ENCODE measurements around the gene DZIP1. TPM values are rescaled to one million over a fixed set of nuclear protein-coding genes. Genes with fewer than 3 reads are reported as not detected.
"Not testable (repeated sequence)": the region's sequence is repeated elsewhere in the genome, so short reads cannot be mapped to it uniquely, and the experiment has no call there.

Gene DZIP1
- total RNA-seq, 1 experiment from 2014 or later, result 31.0 TPM

DNA sequence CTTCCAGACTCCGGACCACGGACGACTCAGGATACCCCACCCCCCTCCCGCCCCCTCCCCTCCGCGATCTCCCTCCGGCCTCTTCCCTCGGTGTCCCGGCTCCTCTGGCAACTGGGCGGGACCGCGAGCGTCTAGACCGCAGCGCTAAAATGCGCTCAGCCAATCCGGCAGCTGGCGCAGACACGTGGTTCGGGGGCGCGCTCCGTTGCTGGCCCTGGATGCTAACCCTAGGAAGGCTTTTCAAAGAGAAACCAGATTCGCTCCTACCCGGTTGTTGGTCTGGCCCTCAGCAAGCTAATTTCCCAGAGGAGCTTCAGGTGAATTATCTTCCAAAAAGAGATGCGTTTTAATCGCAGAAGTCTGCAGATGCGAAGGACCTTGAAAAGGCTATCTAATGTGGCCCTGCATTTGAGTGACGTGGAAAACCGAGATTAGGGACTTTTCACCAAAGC, at the start of gene DZIP1 (continued):
- TF ChIP-seq, protein P1, sequence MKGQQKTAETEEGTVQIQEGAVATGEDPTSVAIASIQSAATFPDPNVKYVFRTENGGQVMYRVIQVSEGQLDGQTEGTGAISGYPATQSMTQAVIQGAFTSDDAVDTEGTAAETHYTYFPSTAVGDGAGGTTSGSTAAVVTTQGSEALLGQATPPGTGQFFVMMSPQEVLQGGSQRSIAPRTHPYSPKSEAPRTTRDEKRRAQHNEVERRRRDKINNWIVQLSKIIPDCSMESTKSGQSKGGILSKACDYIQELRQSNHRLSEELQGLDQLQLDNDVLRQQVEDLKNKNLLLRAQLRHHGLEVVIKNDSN (CRISPR knock-in tag; IDR thresholded peaks at IDR 0.05), result peak; percentile 90
- TF ChIP-seq ZNF121 (CRISPR knock-in tag; IDR thresholded peaks at IDR 0.05), result no peak
- no peak for TF ChIP-seq ZNF425 (CRISPR knock-in tag; conservative IDR thresholded peaks at IDR 0.05)
- 0 out of 2 replicates have a peak, but pooled peaks have one; percentile 13 for TF ChIP-seq CREM (CRISPR knock-in tag; IDR thresholded peaks at IDR 0.05)

DNA sequence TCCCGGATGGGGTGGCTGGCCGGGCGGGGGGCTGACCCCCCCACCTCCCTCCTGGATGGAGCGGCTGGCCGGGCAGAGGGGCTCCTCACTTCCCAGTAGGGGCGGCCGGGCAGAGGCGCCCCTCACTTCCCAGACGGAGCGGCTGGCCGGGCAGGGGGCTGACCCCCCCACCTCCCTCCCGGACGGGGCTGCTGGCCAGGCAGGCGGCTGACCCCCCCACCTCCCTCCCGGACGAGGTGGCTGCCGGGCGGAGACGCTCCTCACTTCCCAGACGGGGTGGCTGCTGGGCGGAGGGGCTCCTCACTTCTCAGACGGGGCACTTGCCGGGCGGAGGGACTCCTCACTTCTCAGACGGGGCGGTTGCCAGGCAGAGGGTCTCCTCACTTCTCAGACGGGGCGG, 46.5 kb upstream of the DZIP1 start:
- DNase-seq (ENCODE audit: low spot score); CTCF ChIA-PET; H3K27ac Mint-ChIP-seq; POLR2A ChIA-PET; ATAC-seq; H3K27me3 Mint-ChIP-seq (ENCODE audit: low read depth); H3K4me3 Mint-ChIP-seq: not testable (repeated sequence)
- H3K36me3 Mint-ChIP-seq, result peaks cover 16% of the 10 kb centered on the region
- peaks cover 13% of the 10 kb centered on the region for H3K4me1 Mint-ChIP-seq
- peaks cover 19% of the 10 kb centered on the region for H3K9me3 Mint-ChIP-seq

DNA sequence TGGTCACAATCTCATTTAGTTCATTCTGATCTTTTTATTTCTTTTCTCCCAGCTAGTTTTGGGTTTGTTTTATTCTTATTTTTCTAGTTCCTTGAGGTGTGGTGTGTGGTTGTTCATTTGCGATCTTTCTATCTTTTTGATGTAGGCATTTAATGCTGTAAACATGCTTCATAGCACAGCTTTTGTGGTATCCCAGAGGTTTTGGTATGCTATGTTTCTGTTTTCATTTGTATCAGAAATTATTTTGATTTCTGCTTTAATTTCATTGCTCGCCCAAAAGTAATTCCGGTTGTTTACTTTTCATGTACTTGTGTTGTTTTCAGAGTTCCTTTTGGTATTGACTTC, 45.0 kb upstream of the DZIP1 start:
- CTCF ChIA-PET, result interaction anchor here (0.6 kb wide), 1 partner anchor 261 kb away, joined by 4 read pairs; no protein-coding TSS in a partner anchor
- no peak overlapping the region for H3K27ac Mint-ChIP-seq
- ATAC-seq, result no peak

DNA sequence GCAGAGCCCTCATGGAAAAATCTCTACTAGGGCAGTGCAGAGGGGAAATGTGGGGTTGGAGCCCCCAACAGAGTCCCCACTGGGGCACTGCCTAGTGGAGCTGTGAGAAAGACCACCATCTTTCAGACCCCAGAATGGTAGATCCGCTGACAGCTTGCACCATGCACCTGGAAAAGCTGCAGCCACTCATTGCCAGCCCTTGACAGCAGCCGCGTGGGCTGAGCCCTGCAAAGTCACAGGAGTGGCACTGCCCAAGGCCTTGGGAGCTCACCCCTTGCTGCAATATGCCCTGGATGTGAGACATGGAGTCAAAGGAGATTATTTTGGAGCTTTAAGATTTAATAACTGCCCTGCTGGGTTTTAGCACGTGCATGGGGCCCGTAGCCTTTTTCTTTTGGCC, 40.5 kb upstream of the DZIP1 start:
- peaks cover 22% of the 10 kb centered on the region for H3K36me3 Mint-ChIP-seq
- CTCF ChIA-PET, result interaction anchor here (1.0 to 1.1 kb wide), 4 partner anchors 20 to 149 kb away, joined by 3 to 8 read pairs (median 4); no protein-coding TSS in a partner anchor
- H3K4me3 Mint-ChIP-seq; POLR2A ChIA-PET; ATAC-seq; DNase-seq (ENCODE audit: low spot score); H3K27ac Mint-ChIP-seq; H3K27me3 Mint-ChIP-seq (ENCODE audit: low read depth): not testable (repeated sequence)
- H3K4me1 Mint-ChIP-seq, result peaks cover 35% of the 10 kb centered on the region
- H3K9me3 Mint-ChIP-seq, result peaks cover 34% of the 10 kb centered on the region

More for the DNA sequence above, 45.0 kb upstream of the DZIP1 start:
- Mint-ChIP-seq H3K4me3 (no peak overlapping the region), H3K27me3 (ENCODE audit: low read depth) (no peaks in the 10 kb centered on the region), H3K4me1 (peaks cover 25% of the 10 kb centered on the region), H3K36me3 (peaks cover 26% of the 10 kb centered on the region), H3K9me3 (peaks cover 29% of the 10 kb centered on the region)
- POLR2A ChIA-PET, result no interaction called here
- DNase-seq (ENCODE audit: low spot score), result no peak
- TF ChIP-seq, protein P2, sequence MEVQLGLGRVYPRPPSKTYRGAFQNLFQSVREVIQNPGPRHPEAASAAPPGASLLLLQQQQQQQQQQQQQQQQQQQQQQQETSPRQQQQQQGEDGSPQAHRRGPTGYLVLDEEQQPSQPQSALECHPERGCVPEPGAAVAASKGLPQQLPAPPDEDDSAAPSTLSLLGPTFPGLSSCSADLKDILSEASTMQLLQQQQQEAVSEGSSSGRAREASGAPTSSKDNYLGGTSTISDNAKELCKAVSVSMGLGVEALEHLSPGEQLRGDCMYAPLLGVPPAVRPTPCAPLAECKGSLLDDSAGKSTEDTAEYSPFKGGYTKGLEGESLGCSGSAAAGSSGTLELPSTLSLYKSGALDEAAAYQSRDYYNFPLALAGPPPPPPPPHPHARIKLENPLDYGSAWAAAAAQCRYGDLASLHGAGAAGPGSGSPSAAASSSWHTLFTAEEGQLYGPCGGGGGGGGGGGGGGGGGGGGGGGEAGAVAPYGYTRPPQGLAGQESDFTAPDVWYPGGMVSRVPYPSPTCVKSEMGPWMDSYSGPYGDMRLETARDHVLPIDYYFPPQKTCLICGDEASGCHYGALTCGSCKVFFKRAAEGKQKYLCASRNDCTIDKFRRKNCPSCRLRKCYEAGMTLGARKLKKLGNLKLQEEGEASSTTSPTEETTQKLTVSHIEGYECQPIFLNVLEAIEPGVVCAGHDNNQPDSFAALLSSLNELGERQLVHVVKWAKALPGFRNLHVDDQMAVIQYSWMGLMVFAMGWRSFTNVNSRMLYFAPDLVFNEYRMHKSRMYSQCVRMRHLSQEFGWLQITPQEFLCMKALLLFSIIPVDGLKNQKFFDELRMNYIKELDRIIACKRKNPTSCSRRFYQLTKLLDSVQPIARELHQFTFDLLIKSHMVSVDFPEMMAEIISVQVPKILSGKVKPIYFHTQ (CRISPR knock-in tag; IDR thresholded peaks at IDR 0.05), result no peak
- no peak for TF ChIP-seq CDX4 (CRISPR knock-in tag; IDR thresholded peaks at IDR 0.05; ENCODE audit: borderline replicate concordance)
- TF ChIP-seq, protein P3, sequence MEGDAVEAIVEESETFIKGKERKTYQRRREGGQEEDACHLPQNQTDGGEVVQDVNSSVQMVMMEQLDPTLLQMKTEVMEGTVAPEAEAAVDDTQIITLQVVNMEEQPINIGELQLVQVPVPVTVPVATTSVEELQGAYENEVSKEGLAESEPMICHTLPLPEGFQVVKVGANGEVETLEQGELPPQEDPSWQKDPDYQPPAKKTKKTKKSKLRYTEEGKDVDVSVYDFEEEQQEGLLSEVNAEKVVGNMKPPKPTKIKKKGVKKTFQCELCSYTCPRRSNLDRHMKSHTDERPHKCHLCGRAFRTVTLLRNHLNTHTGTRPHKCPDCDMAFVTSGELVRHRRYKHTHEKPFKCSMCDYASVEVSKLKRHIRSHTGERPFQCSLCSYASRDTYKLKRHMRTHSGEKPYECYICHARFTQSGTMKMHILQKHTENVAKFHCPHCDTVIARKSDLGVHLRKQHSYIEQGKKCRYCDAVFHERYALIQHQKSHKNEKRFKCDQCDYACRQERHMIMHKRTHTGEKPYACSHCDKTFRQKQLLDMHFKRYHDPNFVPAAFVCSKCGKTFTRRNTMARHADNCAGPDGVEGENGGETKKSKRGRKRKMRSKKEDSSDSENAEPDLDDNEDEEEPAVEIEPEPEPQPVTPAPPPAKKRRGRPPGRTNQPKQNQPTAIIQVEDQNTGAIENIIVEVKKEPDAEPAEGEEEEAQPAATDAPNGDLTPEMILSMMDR (IDR thresholded peaks at IDR 0.05), result no peak
- TF ChIP-seq PRRX2 (CRISPR knock-in tag; IDR thresholded peaks at IDR 0.05), result no peak
- TF ChIP-seq ZNF263 (CRISPR knock-in tag; IDR thresholded peaks at IDR 0.05; ENCODE audit: low read depth), result no peak
- TF ChIP-seq, protein P4, sequence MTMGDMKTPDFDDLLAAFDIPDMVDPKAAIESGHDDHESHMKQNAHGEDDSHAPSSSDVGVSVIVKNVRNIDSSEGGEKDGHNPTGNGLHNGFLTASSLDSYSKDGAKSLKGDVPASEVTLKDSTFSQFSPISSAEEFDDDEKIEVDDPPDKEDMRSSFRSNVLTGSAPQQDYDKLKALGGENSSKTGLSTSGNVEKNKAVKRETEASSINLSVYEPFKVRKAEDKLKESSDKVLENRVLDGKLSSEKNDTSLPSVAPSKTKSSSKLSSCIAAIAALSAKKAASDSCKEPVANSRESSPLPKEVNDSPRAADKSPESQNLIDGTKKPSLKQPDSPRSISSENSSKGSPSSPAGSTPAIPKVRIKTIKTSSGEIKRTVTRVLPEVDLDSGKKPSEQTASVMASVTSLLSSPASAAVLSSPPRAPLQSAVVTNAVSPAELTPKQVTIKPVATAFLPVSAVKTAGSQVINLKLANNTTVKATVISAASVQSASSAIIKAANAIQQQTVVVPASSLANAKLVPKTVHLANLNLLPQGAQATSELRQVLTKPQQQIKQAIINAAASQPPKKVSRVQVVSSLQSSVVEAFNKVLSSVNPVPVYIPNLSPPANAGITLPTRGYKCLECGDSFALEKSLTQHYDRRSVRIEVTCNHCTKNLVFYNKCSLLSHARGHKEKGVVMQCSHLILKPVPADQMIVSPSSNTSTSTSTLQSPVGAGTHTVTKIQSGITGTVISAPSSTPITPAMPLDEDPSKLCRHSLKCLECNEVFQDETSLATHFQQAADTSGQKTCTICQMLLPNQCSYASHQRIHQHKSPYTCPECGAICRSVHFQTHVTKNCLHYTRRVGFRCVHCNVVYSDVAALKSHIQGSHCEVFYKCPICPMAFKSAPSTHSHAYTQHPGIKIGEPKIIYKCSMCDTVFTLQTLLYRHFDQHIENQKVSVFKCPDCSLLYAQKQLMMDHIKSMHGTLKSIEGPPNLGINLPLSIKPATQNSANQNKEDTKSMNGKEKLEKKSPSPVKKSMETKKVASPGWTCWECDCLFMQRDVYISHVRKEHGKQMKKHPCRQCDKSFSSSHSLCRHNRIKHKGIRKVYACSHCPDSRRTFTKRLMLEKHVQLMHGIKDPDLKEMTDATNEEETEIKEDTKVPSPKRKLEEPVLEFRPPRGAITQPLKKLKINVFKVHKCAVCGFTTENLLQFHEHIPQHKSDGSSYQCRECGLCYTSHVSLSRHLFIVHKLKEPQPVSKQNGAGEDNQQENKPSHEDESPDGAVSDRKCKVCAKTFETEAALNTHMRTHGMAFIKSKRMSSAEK (CRISPR knock-in tag; IDR thresholded peaks at IDR 0.05; ENCODE audit: borderline replicate concordance), result no peak
